GM12878 (cell line): Measurements from ENCODE around the gene DHRS4.
"Not testable (repeated sequence)": the region's sequence is repeated elsewhere in the genome, so short reads cannot be mapped to it uniquely, and the experiment has no call there.

Experiments used
- CREM ChIP-seq: IDR thresholded peaks from 2 replicates; pipeline ENCODE4 v1.6.1; 2014; ENCODE audit warnings: antibody characterized with exemption, low read depth
- GABPA ChIP-seq: IDR thresholded peaks from 2 replicates; pipeline ENCODE4 v1.6.1; 2014; ENCODE audit warnings: antibody characterized with exemption, low read depth, mild to moderate bottlenecking, inconsistent platforms
- RFX5 ChIP-seq: IDR thresholded peaks from 2 replicates; pipeline ENCODE4 v1.6.1; 2011; ENCODE audit warnings: low read depth, low read length, improper control_type of control experiment
- TAF1 ChIP-seq: IDR thresholded peaks from 2 replicates; pipeline ENCODE4 v1.6.1; 2011; ENCODE audit warnings: mild to moderate bottlenecking, low read depth, low read length, borderline replicate concordance
- TF ChIP-seq, protein P1 (sequence below), 3 experiments: IDR thresholded peaks in 2 of 3; conservative IDR thresholded peaks in 1 of 3; 2 replicates each; pipeline ENCODE4 v1.5.1; 2011; ENCODE audit warnings: low read depth in 3 of 3, low read length in 3 of 3, mild to moderate bottlenecking in 3 of 3, control low read depth in 2 of 3, moderate library complexity in 2 of 3, inconsistent platforms in 1 of 3, mixed read lengths in 1 of 3; ENCODE audit not compliant: control insufficient read depth in 2 of 3, insufficient read depth in 1 of 3; ENCODE audit errors: extremely low read depth in 1 of 3

DNA sequence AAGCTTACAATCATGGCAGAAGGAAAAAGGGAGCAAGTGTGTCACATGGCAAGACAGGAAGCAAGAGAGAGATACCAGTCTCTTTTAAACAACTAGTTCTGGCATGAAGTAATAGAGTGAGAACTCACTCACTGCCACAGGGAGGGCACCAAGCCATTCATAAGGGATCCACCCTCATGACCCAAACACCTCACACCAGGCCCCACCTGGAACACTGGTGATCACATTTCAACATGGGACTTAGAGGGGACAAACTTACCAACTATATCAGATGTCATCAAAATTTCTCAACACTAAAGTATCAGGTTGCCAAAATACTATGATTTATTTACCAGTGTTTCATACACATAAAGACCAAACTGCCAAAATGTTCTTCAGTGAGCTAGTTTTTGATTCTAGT, 7.3 kb downstream of the DHRS4 start:
- TF ChIP-seq, protein P1, sequence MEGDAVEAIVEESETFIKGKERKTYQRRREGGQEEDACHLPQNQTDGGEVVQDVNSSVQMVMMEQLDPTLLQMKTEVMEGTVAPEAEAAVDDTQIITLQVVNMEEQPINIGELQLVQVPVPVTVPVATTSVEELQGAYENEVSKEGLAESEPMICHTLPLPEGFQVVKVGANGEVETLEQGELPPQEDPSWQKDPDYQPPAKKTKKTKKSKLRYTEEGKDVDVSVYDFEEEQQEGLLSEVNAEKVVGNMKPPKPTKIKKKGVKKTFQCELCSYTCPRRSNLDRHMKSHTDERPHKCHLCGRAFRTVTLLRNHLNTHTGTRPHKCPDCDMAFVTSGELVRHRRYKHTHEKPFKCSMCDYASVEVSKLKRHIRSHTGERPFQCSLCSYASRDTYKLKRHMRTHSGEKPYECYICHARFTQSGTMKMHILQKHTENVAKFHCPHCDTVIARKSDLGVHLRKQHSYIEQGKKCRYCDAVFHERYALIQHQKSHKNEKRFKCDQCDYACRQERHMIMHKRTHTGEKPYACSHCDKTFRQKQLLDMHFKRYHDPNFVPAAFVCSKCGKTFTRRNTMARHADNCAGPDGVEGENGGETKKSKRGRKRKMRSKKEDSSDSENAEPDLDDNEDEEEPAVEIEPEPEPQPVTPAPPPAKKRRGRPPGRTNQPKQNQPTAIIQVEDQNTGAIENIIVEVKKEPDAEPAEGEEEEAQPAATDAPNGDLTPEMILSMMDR (IDR thresholded peaks at IDR 0.05 in 2 of 3, conservative IDR thresholded peaks at IDR 0.05 in 1 of 3; ENCODE audit: control insufficient read depth in 2 of 3, extremely low read depth in 1 of 3, insufficient read depth in 1 of 3, low read depth in 3 of 3, low read length in 3 of 3), result not testable (repeated sequence)
- not testable (repeated sequence) for TF ChIP-seq CREM, TAF1, GABPA, RFX5
